HCT116 (cell line): ENCODE measurements around the gene GLRX. TPM values are rescaled to one million over a fixed set of nuclear protein-coding genes. Genes with fewer than 3 reads are reported as not detected.

Experiments
- ATAC-seq: fragments of 200-7000 bp; cut with Tn5 transposase; 2 replicates; pipeline ENCODE4 v1.9.1; 2020; ENCODE audit warnings: mild to moderate bottlenecking, moderate library complexity
- BruUV-seq: library from RNA; stranded (reverse); fragments of 400-500 nt; replicated peaks from 2 replicates; lab custom pipeline; 2021; lab: Mats Ljungman, UMichigan
- CTCF ChIA-PET: fragments of 300-600 bp; sonication (Branson Sonifier 250); formaldehyde crosslinking; loops from one replicate; lab custom pipeline; 2021; ENCODE audit warnings: antibody characterized with exemption; lab: Charles Lee
- POLR2A ChIA-PET: fragments of 300-600, 350-600 bp; sonication (Branson Sonifier 250); formaldehyde crosslinking; loops from one replicate; lab custom pipeline; 2021; ENCODE audit warnings: antibody characterized with exemption; lab: Charles Lee
- RAD21 ChIA-PET, 2 experiments: fragments of 300-600 bp; sonication (Branson Sonifier 250); formaldehyde crosslinking; loops; one replicate each; lab custom pipeline; 2023; ENCODE audit warnings: low total read pairs in 2 of 2; ENCODE audit not compliant: uncharacterized antibody in 2 of 2, unreplicated experiment in 2 of 2, low non-redundant PET in 1 of 2; lab: Charles Lee
- DNase-seq: peaks from one replicate; pipeline ENCODE4 v3.0.0-alpha.2; 2010; ENCODE audit warnings: low read depth, low spot score
- H2AFZ ChIP-seq: fragments of 200-600 bp; shearing (Covaris generic), sonication (generic); 2 replicates; pipeline ENCODE4 v1.6.1; 2017; ENCODE audit warnings: low read depth, mixed run types, mixed read lengths, antibody characterized with exemption, low read length; ENCODE audit not compliant: poor library complexity, severe bottlenecking
- H3K27ac ChIP-seq: 2 replicates; pipeline ENCODE4 v1.5.1; 2012; ENCODE audit warnings: low read depth, low read length
- H3K27me3 ChIP-seq: fragments of 200-600 bp; sonication (generic); 2 replicates; pipeline ENCODE4 v1.6.1; 2016; ENCODE audit warnings: mixed run types, low read length, mixed read lengths; ENCODE audit not compliant: insufficient read depth
- H3K36me3 ChIP-seq, 2 experiments: fragments of 200-500 bp in 1 of 2; fragments of 200-600 bp in 1 of 2; sonication (Bioruptor generic) in 1 of 2; sonication (generic) in 1 of 2; 2 replicates each; pipeline versions ENCODE4 v1.5.1 to v1.6.1; 2014 to 2016; ENCODE audit warnings: low read length in 2 of 2, inconsistent platforms in 1 of 2, mixed read lengths in 1 of 2, mixed run types in 1 of 2; ENCODE audit not compliant: insufficient read depth in 2 of 2, control insufficient read depth in 1 of 2
- H3K4me1 ChIP-seq, 2 experiments: fragments of 200-600 bp in 1 of 2; sonication (generic) in 1 of 2; 2 replicates each; pipeline versions ENCODE4 v1.5.1 to v1.6.1; 2012 to 2017; ENCODE audit warnings: low read length in 2 of 2, inconsistent platforms in 1 of 2, mild to moderate bottlenecking in 1 of 2, mixed read lengths in 1 of 2, mixed run types in 1 of 2, moderate library complexity in 1 of 2; ENCODE audit not compliant: insufficient read depth in 2 of 2, control insufficient read depth in 1 of 2
- H3K4me2 ChIP-seq: fragments of 200-600 bp; sonication (generic); 2 replicates; pipeline ENCODE4 v1.6.1; 2017; ENCODE audit warnings: mixed run types, low read length, mixed read lengths
- H3K4me3 ChIP-seq, 2 experiments: fragments of 200-600 bp in 1 of 2; sonication (generic) in 1 of 2; replicated peaks in 1 of 2; 2 replicates each; pipeline ENCODE4 v1.5.1; 2011 to 2016; ENCODE audit warnings: low read length in 2 of 2, control low read depth in 1 of 2, low read depth in 1 of 2, mild to moderate bottlenecking in 1 of 2, mixed read lengths in 1 of 2, mixed run types in 1 of 2
- H3K79me2 ChIP-seq: fragments of 200-600 bp; sonication (generic); 2 replicates; pipeline ENCODE4 v1.6.1; 2017; ENCODE audit warnings: mild to moderate bottlenecking, mixed run types, low read length, moderate library complexity, mixed read lengths; ENCODE audit not compliant: insufficient read depth
- H3K9ac ChIP-seq: fragments of 200-600 bp; sonication (generic); 2 replicates; pipeline ENCODE4 v1.6.1; 2016; ENCODE audit warnings: low read length, mixed read lengths
- H3K9me2 ChIP-seq: fragments of 200-600 bp; sonication (generic), shearing (Covaris generic); 2 replicates; pipeline ENCODE4 v1.6.1; 2017; ENCODE audit warnings: mixed run types, mild to moderate bottlenecking, moderate library complexity; ENCODE audit not compliant: insufficient read depth
- H3K9me3 ChIP-seq, 2 experiments: fragments of 200-500 bp in 1 of 2; fragments of 200-600 bp in 1 of 2; sonication (Bioruptor generic) in 1 of 2; sonication (generic) in 1 of 2; 2 replicates each; pipeline ENCODE4 v1.6.1; 2014 to 2017; ENCODE audit warnings: low read length in 2 of 2, mixed read lengths in 2 of 2, inconsistent platforms in 1 of 2, low read depth in 1 of 2, mild to moderate bottlenecking in 1 of 2, mixed run types in 1 of 2, moderate library complexity in 1 of 2; ENCODE audit not compliant: control insufficient read depth in 1 of 2, insufficient read depth in 1 of 2
- H4K20me1 ChIP-seq: fragments of 200-600 bp; sonication (generic), shearing (Covaris generic); 2 replicates; pipeline ENCODE4 v1.6.1; 2017; ENCODE audit warnings: mixed run types, mild to moderate bottlenecking, moderate library complexity; ENCODE audit not compliant: insufficient read depth
- CBX3 ChIP-seq: IDR thresholded peaks from 2 replicates; pipeline ENCODE4 v1.6.1; 2012; ENCODE audit warnings: low read depth
- EZH2phosphoT487 ChIP-seq: fragments of 200-600 bp; IDR thresholded peaks from 2 replicates; pipeline ENCODE4 v1.6.1; 2018; ENCODE audit warnings: antibody characterized with exemption, borderline replicate concordance
- JUND ChIP-seq: IDR thresholded peaks from 2 replicates; pipeline ENCODE4 v1.6.1; 2012
- MAX ChIP-seq: IDR thresholded peaks from 2 replicates; pipeline ENCODE4 v1.6.1; 2012
- REST ChIP-seq: IDR thresholded peaks from 2 replicates; pipeline ENCODE4 v1.6.1; 2012; ENCODE audit warnings: low read depth
- SP1 ChIP-seq: IDR thresholded peaks from 2 replicates; pipeline ENCODE4 v1.6.1; 2012; ENCODE audit warnings: low read depth
- ZBTB33 ChIP-seq: IDR thresholded peaks from 2 replicates; pipeline ENCODE4 v1.6.1; 2011; ENCODE audit warnings: mild to moderate bottlenecking, low read length, moderate library complexity; ENCODE audit not compliant: insufficient replicate concordance; ENCODE audit errors: extremely low read depth
- ZFX ChIP-seq: fragments of 450-650 bp; IDR thresholded peaks from 2 replicates; pipeline ENCODE4 v1.6.1; 2017
- ZNF274 ChIP-seq: fragments of 200-500 bp; sonication (Bioruptor generic); IDR thresholded peaks from 2 replicates; pipeline ENCODE4 v1.6.1; 2014; ENCODE audit warnings: mild to moderate bottlenecking, low read depth, low read length, inconsistent platforms
- intact Hi-C: fragments of 100-400 bp; cut with micrococcal nuclease; formaldehyde crosslinking; loops from 2 replicates; pipeline ENCODE4 v1.10.0; 2022
- total RNA-seq: library from RNA; stranded (reverse); gene quantifications from one replicate; pipeline ENCODE4 v1.2.1, GENCODE V29; 2021; ENCODE audit not compliant: unreplicated experiment
- TF ChIP-seq, protein P1 (sequence below), 3 experiments: fragments of 200-600 bp in 1 of 3; sonication (generic) in 1 of 3; IDR thresholded peaks in 2 of 3; conservative IDR thresholded peaks in 1 of 3; 2 replicates each; pipeline ENCODE4 v1.5.1; 2012 to 2017; ENCODE audit warnings: low read depth in 2 of 3, low read length in 2 of 3, antibody characterized with exemption in 1 of 3, borderline replicate concordance in 1 of 3, control low read depth in 1 of 3, mild to moderate bottlenecking in 1 of 3, mixed read lengths in 1 of 3, mixed run types in 1 of 3, moderate library complexity in 1 of 3; ENCODE audit not compliant: insufficient read depth in 1 of 3

The GLRX gene
- total RNA-seq, 1 experiment from 2014 or later: 29.3 TPM

DNA sequence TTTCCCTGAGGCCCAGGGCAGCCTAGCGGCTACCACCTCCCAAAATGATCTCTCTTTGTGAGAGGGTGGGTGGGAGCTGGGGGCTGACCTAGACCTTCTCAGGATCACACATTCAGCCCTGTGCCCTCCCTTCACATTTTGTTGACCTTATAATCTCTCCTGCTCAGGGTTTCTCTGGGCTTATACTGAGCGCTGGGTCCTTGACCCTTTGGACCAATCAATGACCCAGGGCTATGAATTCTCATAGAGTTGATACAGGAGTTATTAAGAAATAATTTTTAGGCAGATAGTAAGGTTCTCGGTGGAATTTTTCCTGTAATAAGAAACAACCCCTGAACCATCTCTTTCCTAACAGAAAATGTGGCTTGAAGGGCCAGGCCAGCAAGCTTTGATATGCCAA is 22.0 kb downstream of the GLRX start:
- no peaks in the 10 kb centered on the region for H3K27me3 ChIP-seq

More for the DNA sequence above, 22.0 kb downstream of the GLRX start:
- DNase-seq (no peak), ATAC-seq (no peak)
- H3K27ac ChIP-seq: no peak overlapping the region
- H3K4me1 ChIP-seq: no peaks in the 10 kb centered on the region
- H3K9ac ChIP-seq: no peak overlapping the region
- ChIA-PET CTCF (no interaction called here), RAD21 (no interaction called here), POLR2A (interaction anchor here (1.5 kb wide), 1 partner anchor 23 kb away, joined by 3 read pairs; no protein-coding TSS in a partner anchor)
- BruUV-seq: no TSS peak
- H3K36me3 ChIP-seq: 0 out of 4 replicates have a peak, but pooled peaks cover 0 to 4% of the 10 kb centered on the region in 2 experiments
- intact Hi-C loops: no loop called here
- no peak overlapping the region for H2AFZ ChIP-seq
- no peak for TF ChIP-seq CBX3
- TF ChIP-seq, protein P1, sequence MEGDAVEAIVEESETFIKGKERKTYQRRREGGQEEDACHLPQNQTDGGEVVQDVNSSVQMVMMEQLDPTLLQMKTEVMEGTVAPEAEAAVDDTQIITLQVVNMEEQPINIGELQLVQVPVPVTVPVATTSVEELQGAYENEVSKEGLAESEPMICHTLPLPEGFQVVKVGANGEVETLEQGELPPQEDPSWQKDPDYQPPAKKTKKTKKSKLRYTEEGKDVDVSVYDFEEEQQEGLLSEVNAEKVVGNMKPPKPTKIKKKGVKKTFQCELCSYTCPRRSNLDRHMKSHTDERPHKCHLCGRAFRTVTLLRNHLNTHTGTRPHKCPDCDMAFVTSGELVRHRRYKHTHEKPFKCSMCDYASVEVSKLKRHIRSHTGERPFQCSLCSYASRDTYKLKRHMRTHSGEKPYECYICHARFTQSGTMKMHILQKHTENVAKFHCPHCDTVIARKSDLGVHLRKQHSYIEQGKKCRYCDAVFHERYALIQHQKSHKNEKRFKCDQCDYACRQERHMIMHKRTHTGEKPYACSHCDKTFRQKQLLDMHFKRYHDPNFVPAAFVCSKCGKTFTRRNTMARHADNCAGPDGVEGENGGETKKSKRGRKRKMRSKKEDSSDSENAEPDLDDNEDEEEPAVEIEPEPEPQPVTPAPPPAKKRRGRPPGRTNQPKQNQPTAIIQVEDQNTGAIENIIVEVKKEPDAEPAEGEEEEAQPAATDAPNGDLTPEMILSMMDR (IDR thresholded peaks at IDR 0.05 in 2 of 3, conservative IDR thresholded peaks at IDR 0.05 in 1 of 3; ENCODE audit: borderline replicate concordance in 1 of 3, insufficient read depth in 1 of 3, low read depth in 2 of 3, low read length in 2 of 3): no peak
- TF ChIP-seq ZFX: no peak
- TF ChIP-seq EZH2phosphoT487: no peak
- no peak for TF ChIP-seq ZNF274
- TF ChIP-seq ZBTB33: no peak
- TF ChIP-seq JUND: no peak
- no peak for TF ChIP-seq REST
- no peak for TF ChIP-seq SP1
- no peak for TF ChIP-seq MAX
- no peaks in the 10 kb centered on the region for H4K20me1 ChIP-seq
- H3K79me2 ChIP-seq: no peaks in the 10 kb centered on the region
- no peaks in the 10 kb centered on the region for H3K9me2 ChIP-seq
- H3K4me2 ChIP-seq: no peak overlapping the region
- no peaks in the 10 kb centered on the region for H3K9me3 ChIP-seq
- no peak overlapping the region for H3K4me3 ChIP-seq
